ENCODE data around the gene DNLZ.

DNLZ gene

DNA sequence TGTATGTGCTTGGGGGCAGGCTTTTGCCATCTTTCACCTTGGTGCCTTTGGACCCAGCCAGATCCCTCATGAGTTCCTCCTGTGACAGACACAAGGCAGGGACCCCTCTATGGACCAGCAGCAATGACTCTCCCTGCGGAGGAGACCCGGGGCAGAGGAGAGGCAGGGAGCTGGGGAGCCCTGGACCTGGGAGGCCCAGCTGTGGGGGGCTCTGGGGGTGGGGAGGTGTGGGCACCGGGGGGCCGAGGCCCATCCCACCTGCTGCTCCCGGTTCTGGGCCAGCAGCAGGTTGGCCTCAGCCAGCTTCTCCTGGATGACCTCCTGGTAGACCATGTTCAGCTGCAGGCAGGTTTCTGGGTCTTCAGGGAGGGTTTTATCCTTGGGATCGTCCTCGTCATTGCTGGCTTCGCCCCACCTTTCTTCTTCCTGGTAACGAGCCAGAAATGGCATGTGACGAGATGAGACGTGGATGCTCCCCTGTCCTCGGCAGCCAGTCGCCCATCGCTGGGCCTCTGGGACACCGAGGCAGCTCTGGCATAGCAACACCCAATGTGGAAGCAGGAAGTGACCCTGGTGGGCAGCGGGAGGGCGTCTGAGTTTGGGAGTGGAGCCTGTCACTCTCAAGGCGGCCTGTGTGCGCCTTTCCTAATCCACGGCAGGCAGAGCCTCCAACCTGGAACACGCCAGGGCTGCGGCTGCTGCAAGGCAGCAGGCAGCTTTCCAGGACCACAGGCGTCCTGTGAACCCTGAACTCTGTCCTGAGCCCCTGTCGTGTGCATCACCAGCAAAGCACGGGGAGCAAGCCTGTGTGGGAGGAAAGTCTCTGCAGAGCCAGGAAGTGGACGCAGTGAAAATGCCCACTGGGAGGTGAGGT lies 32.0 kb upstream of the DNLZ start:
- no peak for DNase-seq

DNA sequence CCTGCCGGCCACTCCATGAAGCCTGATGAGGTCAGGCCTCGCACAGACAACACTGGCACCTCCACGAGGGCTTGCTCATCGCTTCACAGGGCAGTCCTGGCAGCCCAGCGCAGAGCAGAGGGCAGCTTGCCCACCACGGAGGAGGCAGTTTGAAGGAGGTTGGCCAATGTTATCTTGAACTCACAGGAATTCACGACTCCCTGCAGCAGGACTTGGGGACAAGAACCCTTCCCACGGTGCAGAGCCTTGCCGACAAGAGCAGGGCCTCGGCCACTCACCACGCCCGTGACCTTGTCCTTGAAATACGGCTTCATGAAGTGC lies 31.4 kb upstream of the DNLZ start:
- no peak for DNase-seq

DNA sequence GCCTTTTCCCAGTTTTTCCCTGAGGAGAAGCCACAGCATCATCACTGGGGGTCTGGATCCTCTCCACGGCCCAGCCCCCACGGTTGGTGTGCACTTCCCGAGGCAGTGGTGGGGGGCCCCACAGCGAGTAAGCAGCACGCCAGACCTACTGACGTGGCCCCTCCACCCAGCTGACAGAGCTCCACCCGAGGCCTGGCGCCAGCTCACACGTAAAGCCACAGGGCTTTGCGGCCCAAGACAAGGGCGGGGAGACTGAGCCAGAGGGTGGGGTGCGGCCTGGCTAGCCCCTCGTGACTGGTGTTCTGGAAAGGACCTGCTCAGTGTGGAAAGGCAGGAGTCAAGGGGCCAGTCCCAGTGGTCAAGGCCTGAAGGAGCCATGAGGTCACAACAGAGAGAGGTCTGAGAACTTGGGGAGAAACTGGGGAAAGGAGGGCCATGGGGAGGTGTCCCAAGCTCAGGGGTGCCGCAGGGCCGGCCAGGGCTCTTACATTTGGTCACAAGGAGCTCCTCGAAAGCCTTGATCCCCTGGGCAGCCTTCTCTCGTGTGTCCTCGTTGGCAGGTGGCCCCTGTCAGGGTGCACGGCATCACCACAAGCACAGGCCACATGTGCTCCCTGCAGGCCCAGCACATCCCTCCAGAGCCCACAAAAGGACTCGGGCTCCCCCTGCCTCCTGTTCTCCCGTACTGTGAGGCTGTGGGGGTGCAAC lies 30.9 kb upstream of the DNLZ start:
- no peak for DNase-seq

DNA sequence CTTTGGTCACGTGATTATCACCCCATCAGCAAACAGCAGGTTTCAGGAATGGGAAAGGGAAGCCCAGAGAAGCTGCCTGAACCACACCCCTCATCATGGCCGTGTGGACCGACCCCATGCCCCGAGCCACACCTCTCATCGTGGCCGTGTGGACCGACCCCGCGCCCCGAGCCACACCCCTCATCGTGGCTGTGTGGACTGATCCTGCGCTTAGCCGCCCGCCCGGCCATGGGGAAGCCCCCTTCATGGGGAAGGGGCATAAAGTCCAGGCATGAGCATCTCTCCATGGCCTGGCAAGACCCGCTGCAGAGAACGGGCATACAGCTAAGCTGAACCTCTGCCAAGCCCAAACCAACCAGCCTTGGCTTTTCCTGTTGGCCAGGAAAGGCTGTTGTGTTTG lies 30.0 kb upstream of the DNLZ start:
- no peak for DNase-seq

DNA sequence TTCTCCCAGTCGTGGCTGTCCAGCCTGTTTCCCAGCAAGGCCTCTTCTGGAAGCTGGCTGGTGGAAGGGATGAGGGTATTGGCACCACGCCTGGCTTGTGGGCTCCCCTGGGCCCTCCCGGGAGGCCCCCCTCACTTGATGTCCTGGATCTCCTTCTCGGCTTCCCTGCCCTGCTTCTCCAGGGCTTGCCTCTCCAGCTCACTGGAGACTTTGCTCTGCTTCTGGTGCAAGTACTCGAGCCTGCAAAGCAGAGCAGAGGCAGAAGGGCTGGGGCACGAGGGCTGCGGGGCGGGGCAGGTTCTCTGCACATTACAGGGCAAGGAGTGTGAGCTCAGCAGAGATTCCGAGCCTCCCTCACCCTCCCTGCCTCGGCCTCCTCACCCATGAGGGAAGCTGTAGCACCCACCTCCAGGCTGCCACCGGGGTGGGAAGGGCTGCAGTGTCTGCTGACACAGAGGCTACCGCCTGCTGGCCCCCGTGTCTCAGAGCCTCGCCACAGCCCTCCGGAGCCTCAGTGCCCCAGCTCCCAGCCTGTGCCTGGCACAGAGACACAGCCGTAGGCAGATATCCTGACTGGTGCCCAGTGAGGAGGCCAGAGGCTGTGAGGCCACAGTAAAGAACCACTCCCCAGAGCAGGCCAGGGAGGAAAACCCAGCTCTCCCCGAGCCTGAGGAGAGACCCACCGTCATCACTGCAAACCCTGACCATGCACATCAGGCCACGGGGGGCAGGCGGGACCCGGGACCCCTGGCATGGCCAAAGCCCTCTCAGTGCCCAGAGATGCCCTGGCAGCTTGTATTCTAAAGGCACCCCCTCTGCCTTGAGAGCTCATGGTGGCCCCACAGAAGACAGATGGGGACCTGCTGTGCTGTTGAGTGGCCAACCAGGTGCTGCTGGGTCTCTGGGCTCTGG lies 29.2 kb upstream of the DNLZ start:
- no peak for DNase-seq

DNA sequence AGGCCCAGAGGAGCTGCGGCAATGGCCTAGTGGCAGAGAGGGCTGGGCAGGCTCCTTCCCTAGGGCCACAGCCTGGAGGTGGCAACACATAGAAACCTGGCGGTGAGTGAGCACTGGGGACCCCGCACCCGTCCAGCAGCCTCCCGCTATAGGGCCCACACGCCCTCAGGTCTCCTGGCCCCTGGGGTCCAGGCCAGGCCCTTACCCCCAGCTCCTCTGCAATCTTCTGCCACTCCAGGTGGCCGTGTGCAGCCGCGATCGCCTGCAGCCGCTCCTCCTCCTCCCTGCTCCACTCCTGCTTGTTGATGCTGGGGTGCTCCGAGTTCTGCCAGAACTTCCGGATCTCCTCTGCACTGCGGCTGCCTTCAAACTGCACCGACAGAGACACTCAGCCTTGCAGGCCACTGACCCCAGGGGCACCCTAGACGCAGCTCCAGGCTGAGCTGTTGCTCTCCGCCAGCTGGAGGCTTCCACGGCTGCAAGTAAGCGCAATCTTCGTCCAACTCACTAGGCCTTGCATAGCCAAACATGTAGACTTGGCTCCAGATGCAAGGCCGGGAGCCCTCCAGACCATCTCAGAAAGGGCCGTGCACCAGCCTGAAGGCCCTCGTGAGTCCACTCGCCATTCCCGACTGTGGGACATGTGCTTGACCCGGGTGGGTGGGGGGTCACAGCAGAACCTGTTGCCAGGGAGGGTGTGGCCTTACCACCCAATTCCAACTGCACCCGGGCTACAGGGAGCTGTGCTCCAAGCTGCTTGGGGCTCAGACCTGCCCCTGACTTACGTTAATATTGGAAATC lies 28.4 kb upstream of the DNLZ start:
- no peak for DNase-seq

DNA sequence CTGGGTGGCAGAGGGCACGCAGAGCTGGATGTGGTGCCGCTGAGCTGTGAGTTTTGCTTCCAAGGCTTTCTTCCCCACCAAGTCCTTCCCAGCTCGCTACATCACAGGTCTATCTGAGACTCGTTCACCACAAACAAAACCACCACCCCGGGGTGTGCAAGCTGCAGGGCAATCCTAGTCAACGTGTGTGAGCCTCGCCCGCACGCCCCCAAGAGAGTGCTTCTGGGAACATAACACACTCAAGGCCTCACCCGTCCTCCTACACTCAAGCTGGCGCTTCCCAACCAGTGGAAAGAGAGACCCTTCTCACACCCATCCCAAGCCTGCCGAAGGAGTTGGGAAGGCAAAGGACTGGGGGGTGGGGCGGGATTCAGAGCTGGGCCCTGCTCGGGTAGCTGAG lies 25.9 kb upstream of the DNLZ start:
- no peak for DNase-seq

DNA sequence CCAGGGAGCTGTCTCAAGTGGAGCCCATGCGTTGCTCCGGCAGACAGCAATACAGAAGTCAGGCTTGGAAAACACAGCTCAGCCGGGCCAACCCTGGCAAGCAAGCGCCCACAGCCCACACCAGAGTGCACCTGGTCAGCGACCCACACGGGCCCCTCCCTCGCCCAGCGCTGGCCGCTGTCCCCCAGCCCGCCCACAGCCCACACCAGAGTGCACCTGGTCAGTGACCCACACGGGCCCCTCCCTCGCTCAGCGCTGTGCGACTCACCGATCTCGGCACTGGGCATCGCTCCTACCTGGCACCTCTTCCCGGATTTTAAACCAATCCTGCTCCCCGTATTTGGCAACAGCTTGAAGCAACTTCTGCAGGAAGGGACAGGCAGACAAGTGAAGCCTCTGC lies 23.7 kb upstream of the DNLZ start:
- DNase-seq: no peak

DNA sequence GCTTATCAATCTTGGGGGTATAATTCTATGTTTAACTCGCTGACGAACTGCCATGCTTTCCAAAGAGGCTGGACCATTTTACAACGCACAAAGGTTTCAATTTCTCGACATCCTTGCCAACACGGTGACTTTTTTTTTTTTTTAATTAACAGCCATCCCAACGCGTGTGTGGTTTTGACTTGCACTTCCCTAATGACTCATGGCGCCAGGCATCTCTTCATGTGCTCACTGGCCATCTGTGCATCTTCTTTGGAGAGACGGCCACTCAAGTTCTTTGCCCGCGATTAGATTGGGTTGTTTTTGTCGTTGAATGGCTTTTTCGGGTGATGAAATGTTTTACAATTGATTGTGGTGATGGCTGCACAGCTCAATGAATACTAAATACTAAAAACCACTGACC lies 22.5 kb upstream of the DNLZ start:
- no peak for DNase-seq

DNA sequence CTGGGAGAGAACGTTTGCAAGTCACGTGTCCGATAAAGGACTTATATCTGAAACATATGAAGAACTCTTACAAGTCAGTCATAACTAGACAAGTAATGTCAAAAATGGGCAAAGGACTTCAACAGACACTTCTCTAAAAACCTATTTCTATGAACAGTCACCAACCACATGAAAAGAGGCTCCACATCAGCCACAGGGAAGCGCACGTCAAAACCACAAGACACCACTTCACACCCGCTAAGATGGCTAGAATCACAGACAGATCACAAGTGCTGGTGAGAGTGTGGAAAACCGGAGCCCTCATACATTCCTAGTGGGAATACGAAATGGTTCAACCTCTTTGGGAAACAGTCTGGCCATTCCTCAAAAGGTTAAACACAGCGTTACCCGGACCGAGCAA lies 21.5 kb upstream of the DNLZ start:
- DNase-seq: no peak

DNA sequence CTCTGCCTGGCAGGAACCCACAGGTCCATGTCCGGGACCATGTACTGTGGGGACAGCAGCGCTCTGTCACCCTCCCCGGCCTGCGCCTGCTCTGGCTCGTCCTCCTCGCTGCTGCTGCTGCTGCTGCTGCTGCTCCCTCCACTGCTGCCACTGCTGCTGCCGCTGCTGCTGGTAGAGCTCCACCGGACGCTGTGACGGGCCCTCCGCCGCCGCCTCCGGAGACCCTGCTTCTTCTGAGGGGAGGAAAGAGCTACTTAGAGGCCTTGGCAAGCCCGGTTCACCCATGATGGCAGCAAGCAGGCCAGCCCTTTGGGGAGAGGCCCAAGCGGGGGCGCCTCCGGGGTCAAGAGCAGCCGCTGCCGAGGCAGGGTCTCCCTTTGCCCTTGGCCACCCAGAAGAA lies 19.9 kb upstream of the DNLZ start:
- DNase-seq: no peak

DNA sequence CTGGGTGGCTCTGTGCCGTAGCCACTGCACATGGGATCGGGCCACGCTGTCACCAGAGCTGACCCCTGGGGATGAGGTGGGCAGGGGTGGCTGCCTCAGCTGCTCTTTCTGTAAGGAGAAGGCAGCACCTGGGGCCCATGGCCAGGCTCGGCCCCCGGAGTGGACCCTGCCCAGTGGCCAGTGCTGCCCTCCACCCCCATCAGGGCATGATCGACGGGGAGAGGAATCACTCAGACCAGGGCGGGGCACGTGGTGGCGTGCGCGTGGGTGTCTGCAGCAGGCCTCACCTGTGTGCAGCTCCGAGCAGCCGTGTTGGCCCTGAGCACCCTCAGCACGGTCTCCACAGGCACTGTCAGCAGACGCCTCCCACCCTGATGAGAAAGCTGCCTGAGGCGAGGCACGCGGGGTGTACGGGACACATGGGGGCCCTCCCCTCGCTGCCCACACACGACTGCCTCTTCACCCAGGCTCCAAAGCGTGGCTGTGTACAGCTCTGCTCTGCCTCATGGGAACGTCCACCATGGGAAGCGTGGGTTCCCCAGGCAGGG lies 18.5 kb upstream of the DNLZ start:
- DNase-seq: no peak

DNA sequence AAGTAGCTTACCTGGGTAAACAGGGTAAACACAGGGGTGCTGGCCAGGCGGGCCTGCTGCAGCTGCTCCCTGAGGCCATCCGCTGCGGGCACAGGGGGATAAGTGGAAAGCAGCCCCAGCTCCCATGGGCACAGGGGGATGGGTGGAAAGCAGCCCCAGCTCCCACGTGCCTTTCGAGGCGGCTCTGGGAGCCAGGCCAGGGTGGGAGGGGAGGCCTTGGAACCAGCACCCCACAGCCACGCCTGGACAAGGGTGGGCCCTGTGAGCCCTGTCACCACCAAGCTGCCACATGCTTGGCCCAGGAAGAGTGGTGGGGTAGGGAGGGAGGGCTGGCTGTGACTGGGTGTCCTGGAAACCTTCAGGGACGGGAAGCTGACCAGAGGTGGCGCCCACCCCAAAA lies 17.8 kb upstream of the DNLZ start:
- no peak for DNase-seq

DNA sequence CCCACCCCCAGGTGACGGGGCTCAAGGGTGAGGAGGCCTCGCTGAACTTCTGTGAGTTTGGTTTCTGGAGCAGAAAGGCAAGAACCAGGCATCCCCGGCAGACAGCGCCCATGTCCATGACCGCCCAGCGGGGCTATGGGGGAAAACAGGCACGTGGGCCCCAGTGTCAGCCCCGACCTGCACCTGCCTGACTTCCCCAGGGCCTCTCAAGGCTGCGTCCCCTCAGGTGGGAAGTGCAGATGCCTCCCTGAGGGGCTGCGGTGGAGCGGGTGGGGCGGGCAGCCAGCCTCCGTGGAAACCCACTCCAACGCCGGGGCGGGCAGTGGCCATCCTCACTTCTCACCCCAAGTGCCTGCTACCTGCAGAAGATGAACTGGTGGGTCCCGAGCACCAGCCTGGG lies 16.8 kb upstream of the DNLZ start:
- DNase-seq: no peak

DNA sequence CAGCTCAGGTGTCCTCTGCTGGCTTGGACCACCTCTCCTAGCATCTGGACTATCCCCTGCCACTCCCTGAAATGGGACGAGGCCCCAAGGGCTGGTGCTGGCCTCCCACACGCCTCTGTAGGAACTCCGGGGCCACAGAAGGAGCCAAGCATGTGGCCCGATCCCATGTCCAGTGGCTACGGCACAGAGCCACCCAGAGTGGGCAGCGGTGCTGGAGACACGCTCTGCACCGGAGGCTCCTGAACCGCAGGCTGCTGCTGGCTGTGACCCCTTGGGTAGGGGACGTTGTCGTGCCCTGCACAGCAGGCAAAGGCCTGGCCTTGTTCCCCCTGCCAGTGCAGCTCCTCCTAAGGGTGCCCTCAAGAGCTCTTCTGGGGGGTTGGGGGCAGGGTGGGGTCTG lies 16.3 kb upstream of the DNLZ start:
- DNase-seq: no peak

DNA sequence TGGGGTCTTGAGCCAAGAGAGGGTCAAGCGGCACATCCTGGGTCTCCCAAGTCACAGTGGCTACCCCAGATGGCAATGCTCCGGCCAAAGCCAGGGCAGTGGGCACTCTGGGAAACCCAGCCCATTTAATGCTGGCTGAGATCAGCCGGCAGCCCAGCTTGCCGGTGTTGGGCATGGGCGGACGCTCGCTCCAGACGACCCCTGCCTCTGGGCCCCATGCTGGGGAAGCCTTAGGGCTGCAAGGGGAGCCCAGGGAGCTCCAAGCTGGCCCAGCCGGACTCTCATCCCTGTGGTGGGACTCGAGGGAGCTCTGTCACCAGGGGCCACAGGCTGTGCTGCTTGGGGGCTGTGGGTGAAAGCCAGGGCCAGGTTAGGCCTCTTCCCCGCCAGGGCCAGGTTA lies 15.9 kb upstream of the DNLZ start:
- DNase-seq: no peak

DNA sequence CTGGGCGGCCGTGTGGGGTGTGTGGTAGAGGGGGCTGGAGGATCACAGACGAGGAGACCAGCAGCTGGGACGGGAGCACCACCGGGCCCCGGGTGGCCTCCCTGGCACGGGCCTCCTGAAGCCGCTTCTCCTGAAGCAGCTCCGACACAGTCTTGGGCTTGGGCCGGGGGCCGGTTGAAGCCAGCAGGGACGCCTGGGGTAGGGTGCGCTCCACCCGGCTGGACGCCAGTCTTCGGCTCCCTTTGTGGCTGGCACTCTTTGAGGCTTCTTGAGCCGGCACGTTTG lies 15.4 kb upstream of the DNLZ start:
- no peak for DNase-seq

DNA sequence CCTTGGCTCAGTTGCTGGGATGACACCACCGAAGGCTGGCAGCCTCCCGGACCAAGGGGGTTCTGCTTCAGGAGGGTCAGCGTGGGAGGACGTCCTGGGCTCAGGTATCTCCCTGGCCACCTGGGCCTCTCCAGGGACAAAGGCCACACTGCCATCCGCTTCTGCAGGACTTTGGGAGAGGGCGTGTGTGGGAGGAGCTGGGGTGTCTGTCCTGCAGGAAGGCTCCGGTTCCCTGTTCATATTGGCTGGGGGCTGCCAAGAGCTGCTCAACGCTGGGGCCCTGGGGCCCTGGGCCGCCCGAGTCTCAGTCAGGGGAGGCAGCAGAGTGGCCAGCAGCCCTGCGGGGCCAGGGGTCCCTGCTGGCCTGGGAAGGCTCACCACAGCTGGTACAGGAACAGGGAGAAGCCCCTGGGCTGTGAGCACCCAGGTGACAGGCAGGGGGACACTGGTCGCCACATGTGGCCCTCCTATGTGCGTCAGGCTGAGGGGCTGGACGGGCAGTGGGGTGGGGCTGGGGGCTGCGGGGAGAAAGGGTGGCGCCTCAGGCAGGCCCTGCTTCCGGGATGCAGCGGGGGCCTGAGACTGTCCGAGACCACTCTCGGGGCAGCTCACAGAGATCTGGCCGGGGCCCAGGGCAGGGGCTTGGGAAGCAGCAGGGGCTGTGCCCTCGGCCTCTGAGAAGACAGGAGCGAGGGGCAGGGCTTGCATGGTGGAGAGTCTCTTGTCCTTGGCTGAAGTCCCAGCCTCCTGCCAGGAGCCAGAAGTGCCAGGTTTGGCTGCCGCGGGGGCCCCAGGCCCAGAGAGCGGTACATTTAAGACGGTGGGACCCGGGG lies 14.8 kb upstream of the DNLZ start:
- DNase-seq: no peak

DNA sequence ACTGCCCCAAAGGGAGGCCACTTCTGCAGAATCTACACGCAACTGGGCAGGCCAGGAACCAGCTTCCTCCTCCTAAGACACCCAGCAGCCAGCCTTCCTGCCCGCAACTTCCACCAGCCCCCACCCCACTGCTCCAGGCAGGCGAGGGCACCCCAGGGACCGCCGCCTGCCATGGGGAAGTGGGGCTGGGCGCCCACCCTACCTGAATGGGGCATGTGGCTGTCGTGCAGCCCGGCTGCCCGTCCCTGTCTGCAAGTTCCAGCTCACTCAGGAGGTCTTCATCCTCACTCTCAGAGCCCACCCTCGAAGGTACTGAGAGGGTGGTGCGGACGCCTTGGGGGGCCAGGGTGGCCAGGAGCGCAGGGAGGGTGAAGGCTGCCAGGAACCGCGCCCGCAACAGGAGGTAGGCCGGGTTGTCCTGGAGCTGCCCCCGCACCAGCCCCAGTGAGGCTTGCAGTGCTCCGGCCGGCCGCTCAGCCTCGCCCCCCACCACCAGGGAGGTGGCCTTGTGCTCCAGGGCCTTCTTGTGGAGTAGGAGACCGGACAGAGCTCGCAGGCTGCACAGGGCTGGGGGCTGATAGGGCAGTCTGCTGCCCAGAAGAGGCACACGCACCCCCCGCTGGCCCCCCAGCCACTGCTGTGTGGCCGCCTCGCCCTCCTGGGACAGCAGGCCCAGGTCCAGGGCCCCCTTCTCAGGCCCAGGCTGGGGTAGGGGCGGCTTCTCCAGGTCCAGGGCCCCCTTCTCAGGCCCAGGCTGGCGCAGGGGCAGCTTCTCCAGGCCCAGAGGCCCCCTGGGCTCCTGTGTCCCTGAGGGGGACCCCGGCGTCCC lies 14.0 kb upstream of the DNLZ start:
- no peak for DNase-seq

DNA sequence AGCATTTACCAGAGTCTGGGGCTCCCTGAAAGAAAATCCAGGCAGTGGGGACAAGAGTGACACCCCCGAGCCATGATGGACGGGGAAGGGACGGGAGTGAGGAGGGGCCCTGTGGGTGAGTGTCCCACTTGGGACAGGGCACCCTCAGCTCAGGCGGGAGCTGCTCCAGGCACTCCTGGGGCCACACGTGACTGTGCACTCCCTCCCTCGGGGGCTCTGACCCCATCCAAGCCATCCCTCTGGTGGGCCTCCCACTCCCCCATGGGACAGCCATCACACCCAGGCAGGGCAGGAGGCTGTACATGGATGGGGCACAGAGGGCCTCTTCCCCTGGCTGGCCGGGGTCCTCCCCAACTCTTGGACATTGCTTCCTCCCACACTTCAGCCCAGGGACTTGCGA lies 12.9 kb upstream of the DNLZ start:
- no peak for DNase-seq

DNA sequence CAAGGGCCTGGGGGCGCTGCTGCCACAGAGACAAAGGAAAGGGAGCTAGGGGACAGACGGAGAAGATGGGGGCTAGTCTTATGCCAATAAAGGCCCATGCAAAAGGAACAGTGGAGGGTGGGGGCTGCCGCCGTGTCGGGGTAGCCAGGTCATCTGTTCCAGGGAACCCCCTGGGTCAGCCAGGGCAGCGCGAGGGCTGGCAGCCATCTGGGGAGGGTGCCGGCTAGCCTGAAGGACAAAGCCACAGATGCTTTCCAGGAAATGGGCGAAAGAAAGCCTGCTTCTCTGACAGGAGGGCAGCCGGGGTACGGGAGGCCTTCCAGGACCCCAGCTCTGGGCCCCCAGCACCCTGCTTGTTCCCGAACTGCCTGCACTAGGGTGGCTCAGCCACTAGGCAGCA lies 11.6 kb upstream of the DNLZ start:
- DNase-seq: no peak

Data from NCI-H1092 treated with DMSO at 0.1 percent for 48 hours (cell line).